Heart left ventricle (tissue), 13 donors: ENCODE measurements around the gene TAS2R60.

ENCODE experiments used
- CTCF ChIP-seq, 12 donors: fragments of 200-600 bp; sonication (generic) in 4 of 12; IDR thresholded peaks; one replicate each; pipeline versions ENCODE4 v1.5.0 to v1.8.0; 2018 to 2022; ENCODE audit warnings: antibody characterized with exemption in 12 of 12, mild to moderate bottlenecking in 5 of 12
- POLR2A ChIP-seq, 2 donors: fragments of 450-650 bp; IDR thresholded peaks; one replicate each; pipeline ENCODE4 v1.6.1; 2017; ENCODE audit warnings: antibody characterized with exemption in 2 of 2, mild to moderate bottlenecking in 2 of 2, moderate library complexity in 2 of 2
- donor health status: ischemic (EF 13 %, LVEDD 7.1; RV severe dilation, severe dysfunction).
- donor health status: DM: no; HTN: yes; CAD: no.
- donor health status: DM: no; HTN: no; CAD: no.
- donor health status: ischemic (EF 25% LVEDD 6.9; RV normal size, moderate dysfunction).
- donor health status: ischemic (EF 25% LVEDD 5.7; RV mildly dilated, moderate dysfunction).
- donor health status: ischemic (EF 35%, LVEDD 5.7; RV mildly dilated, moderate dysfunction).
- donor health status: nonischemic (EF 11% LVEDD 7.7; RV severe dilation, severe dysfunction).
- donor health status: DM: yes; HTN: yes; CAD: no.
- donor health status: PGD.
- donor health status: ischemic (EF 29% LVEDD 5.4; RV normal size, mild dysfunction).
- donor health status: nonischemic (EF 23%, LVEDD 6.1; RV moderate dilation, normal function).

DNA sequence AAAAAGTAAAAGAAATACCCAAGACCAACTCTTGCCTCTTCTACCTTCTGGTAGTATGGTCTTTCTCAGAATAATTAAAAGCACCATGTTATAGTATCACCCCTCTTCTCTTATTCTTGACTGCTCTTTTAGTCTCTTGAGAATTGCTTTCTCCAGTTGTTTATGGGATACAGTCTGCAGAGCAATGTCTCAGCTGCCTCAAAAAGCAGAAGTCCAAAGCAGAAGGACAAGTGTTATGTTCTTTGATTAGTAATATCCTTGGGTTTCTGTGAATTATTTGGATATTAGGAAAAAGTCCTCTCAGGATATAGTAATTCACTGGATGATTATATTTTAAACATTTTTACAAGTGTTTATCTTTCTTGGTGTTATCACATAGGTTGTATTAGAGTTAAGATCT, 41.8 kb downstream of the TAS2R60 start:
- TF ChIP-seq CTCF (IDR thresholded peaks at IDR 0.05) (no peak), POLR2A (IDR thresholded peaks at IDR 0.05) (no peak)
